Activated CD4-positive, alpha-beta T cell treated with anti-CD3 and anti-CD28 coated beads, Interleukin-2, Interleukin-6, amounts not matched to agents 100 ng/mL and 50 ng/mL, durations not matched to agents 16 hours and 8 hours (primary cell): Measurements from ENCODE around the gene CDC25C.

ENCODE experiments used
- DNase-seq: peaks from one replicate; pipeline ENCODE4 v3.0.0-alpha.2; 2020

CDC25C gene

GRCh38 chr5:138331449-138332368 is at the start of gene CDC25C:
CDC25C (minus strand) TSS chr5:138331804; CDS start chr5:138331180, 624 bp downstream.
- DNase-seq, result peak; percentile 99

GRCh38 chr5:138372653-138373052 is 41.0 kb upstream of the CDC25C start:
- no peak for DNase-seq

- DNase-seq, result peak; percentile 15
Measured at GRCh38 chr5:138372225-138372624, 40.6 kb upstream of the CDC25C start.

GRCh38 chr5:138371454-138371853 is 39.9 kb upstream of the CDC25C start:
- DNase-seq, result no peak

- no peak for DNase-seq
Measured at GRCh38 chr5:138370537-138370936, 38.9 kb upstream of the CDC25C start.

- no peak for DNase-seq
Measured at GRCh38 chr5:138369706-138370105, 38.1 kb upstream of the CDC25C start.

- no peak for DNase-seq
Measured at GRCh38 chr5:138369261-138369660, 37.7 kb upstream of the CDC25C start.

GRCh38 chr5:138366632-138367382 is 35.2 kb upstream of the CDC25C start:
- DNase-seq, result no peak

- no peak for DNase-seq
Measured at GRCh38 chr5:138364576-138364975, 33.0 kb upstream of the CDC25C start.

GRCh38 chr5:138360941-138361452 is 29.4 kb upstream of the CDC25C start:
- DNase-seq, result no peak

- DNase-seq, result no peak
Measured at GRCh38 chr5:138359621-138360020, 28.0 kb upstream of the CDC25C start.

GRCh38 chr5:138354926-138355378 is 23.3 kb upstream of the CDC25C start:
- peak; percentile 86 for DNase-seq

GRCh38 chr5:138354387-138354786 is 22.8 kb upstream of the CDC25C start:
- no peak for DNase-seq

- DNase-seq, result peak; percentile 49
Measured at GRCh38 chr5:138353560-138354080, 22.0 kb upstream of the CDC25C start.

- DNase-seq, result peak; percentile 74
Measured at GRCh38 chr5:138352722-138353559, 21.3 kb upstream of the CDC25C start.

- DNase-seq, result peak; percentile 96
Measured at GRCh38 chr5:138352071-138352721, 20.6 kb upstream of the CDC25C start, which contains the start of gene KDM3B. KDM3B (plus strand) TSS chr5:138352685; CDS start chr5:138352796, 111 bp downstream.

- no peak for DNase-seq
Measured at GRCh38 chr5:138351517-138351916, 19.9 kb upstream of the CDC25C start.

- DNase-seq, result no peak
Measured at GRCh38 chr5:138351056-138351455, 19.5 kb upstream of the CDC25C start.

GRCh38 chr5:138350563-138350890 is 18.9 kb upstream of the CDC25C start:
- no peak for DNase-seq

- DNase-seq, result no peak
Measured at GRCh38 chr5:138349852-138350562, 18.4 kb upstream of the CDC25C start.

GRCh38 chr5:138346889-138347288 is 15.3 kb upstream of the CDC25C start:
- no peak for DNase-seq
